ENCODE data around the gene DOC2B. TPM values are rescaled to one million over a fixed set of nuclear protein-coding genes. Genes with fewer than 3 reads are reported as not detected.
"Not testable (repeated sequence)": the region's sequence is repeated elsewhere in the genome, so short reads cannot be mapped to it uniquely, and the experiment has no call there.

DOC2B gene
- total RNA-seq, 6 experiments from 2014 or later = not detected

GRCh38 chr17:172401-172800 lies 9.0 kb downstream of the DOC2B start:
- Mint-ChIP-seq H3K9me3 (no peaks in the 10 kb centered on the region), H3K4me1 (ENCODE audit: low read depth) (no peaks in the 10 kb centered on the region), H3K36me3 (ENCODE audit: low read depth) (no peaks in the 10 kb centered on the region)

GRCh38 chr17:171871-172270 lies 9.6 kb downstream of the DOC2B start:
- no peak for DNase-seq
- Mint-ChIP-seq H3K4me3 (no peak overlapping the region), H3K9me3 (no peaks in the 10 kb centered on the region), H3K27ac (no peak overlapping the region), H3K36me3 (ENCODE audit: low read depth) (no peaks in the 10 kb centered on the region), H3K4me1 (ENCODE audit: low read depth) (no peaks in the 10 kb centered on the region), H3K27me3 (ENCODE audit: insufficient read depth) (peaks cover 23% of the 10 kb centered on the region)
- no peak for TF ChIP-seq CTCF (IDR thresholded peaks at IDR 0.05)

More at GRCh38 chr17:172401-172800, 9.0 kb downstream of the DOC2B start:
- Mint-ChIP-seq H3K27ac (no peak overlapping the region), H3K27me3 (ENCODE audit: insufficient read depth) (peaks cover 24% of the 10 kb centered on the region), H3K4me3 (no peak overlapping the region)
- DNase-seq = no peak
- no peak for TF ChIP-seq CTCF (IDR thresholded peaks at IDR 0.05)

- Mint-ChIP-seq H3K9me3 (no peaks in the 10 kb centered on the region), H3K27me3 (ENCODE audit: insufficient read depth) (peaks cover 30% of the 10 kb centered on the region), H3K36me3 (ENCODE audit: low read depth) (no peaks in the 10 kb centered on the region), H3K4me1 (ENCODE audit: low read depth) (no peaks in the 10 kb centered on the region), H3K27ac (no peak overlapping the region), H3K4me3 (no peak overlapping the region)
- no peak for DNase-seq
- no peak for TF ChIP-seq CTCF (IDR thresholded peaks at IDR 0.05)
These were observed 11.2 kb downstream of the DOC2B start for GRCh38 chr17:170130-170670.

DNA sequence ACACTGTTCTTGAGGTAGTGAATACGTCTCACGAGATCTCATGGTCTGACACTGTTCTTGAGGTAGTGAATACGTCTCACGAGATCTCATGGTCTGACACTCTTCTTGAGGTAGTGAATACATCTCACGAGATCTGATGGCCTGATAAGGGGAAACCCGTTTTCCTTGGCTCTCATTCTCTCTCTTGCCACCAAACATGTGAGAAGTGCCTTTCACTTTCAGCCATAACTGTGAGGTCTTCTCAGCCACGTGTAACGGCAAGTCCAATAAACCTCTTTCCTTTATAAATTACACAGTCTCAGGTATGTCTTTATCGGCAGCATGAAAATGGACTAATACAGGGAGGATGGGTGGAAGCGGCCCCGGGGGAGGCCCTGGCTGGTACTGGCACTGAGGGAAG lies 12.8 kb downstream of the DOC2B start:
- H3K27me3 Mint-ChIP-seq (ENCODE audit: insufficient read depth) = peaks cover 21% of the 10 kb centered on the region
- H3K4me3 Mint-ChIP-seq; H3K9me3 Mint-ChIP-seq; DNase-seq; H3K36me3 Mint-ChIP-seq (ENCODE audit: low read depth); H3K4me1 Mint-ChIP-seq (ENCODE audit: low read depth); H3K27ac Mint-ChIP-seq: not testable (repeated sequence)

DNA sequence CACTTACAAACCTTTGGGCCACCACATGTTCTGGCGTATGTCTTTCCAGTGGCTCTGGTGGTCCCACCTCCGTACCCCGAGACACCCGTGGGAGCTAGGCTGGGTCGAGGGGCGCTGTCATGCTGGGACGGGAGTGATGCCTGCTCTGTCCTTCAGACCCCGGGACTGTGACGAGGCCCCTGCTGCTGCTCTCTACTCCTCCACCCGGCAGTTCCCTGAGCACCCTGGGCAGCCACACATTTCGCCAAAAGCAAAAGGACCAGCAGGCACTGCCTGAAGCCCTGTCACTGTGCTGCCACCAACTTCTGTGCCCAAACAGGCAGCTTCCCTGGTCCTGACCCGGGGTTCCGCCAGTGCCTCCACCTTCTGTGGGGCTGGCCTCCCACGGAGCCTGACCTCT lies 15.5 kb downstream of the DOC2B start:
- Mint-ChIP-seq H3K36me3 (ENCODE audit: low read depth) (no peaks in the 10 kb centered on the region), H3K9me3 (no peaks in the 10 kb centered on the region), H3K4me1 (ENCODE audit: low read depth) (no peaks in the 10 kb centered on the region), H3K27ac (no peak overlapping the region), H3K4me3 (no peak overlapping the region), H3K27me3 (ENCODE audit: insufficient read depth) (peaks cover 36% of the 10 kb centered on the region)
- no peak for DNase-seq
- no peak for TF ChIP-seq CTCF (IDR thresholded peaks at IDR 0.05)

- Mint-ChIP-seq H3K4me1 (ENCODE audit: low read depth) (no peaks in the 10 kb centered on the region), H3K27me3 (ENCODE audit: insufficient read depth) (peaks cover 41% of the 10 kb centered on the region), H3K4me3 (no peak overlapping the region), H3K9me3 (no peaks in the 10 kb centered on the region), H3K27ac (no peak overlapping the region), H3K36me3 (ENCODE audit: low read depth) (no peaks in the 10 kb centered on the region)
- peak; percentile 34 for DNase-seq
- peak; percentile 65 for TF ChIP-seq CTCF (IDR thresholded peaks at IDR 0.05)
These were observed 16.9 kb downstream of the DOC2B start for GRCh38 chr17:164303-165235.
